Nephron (organoid): ENCODE data around the gene ATAD2B.
A peak's percentile ranks its signal among the peaks of the same experiment; 100 is the strongest.

Experiments
- H3K27ac Mint-ChIP-seq, 3 experiments: 2 replicates each; pipeline ENCODE4 v1.8.0; 2020; ENCODE audit warnings: mixed read lengths in 3 of 3, mild to moderate bottlenecking in 2 of 3, moderate library complexity in 1 of 3
- H3K27me3 Mint-ChIP-seq: 2 replicates; pipeline ENCODE4 v1.8.0; 2021; ENCODE audit warnings: low read depth, mild to moderate bottlenecking, moderate library complexity, mixed read lengths
- H3K36me3 Mint-ChIP-seq: 2 replicates; pipeline ENCODE4 v1.8.0; 2020; ENCODE audit warnings: low read depth, mixed read lengths
- H3K4me1 Mint-ChIP-seq: 2 replicates; pipeline ENCODE4 v1.8.0; 2020; ENCODE audit warnings: mixed read lengths
- H3K4me3 Mint-ChIP-seq, 3 experiments: 2 replicates each; pipeline ENCODE4 v1.8.0; 2020; ENCODE audit warnings: mild to moderate bottlenecking in 3 of 3, mixed read lengths in 3 of 3, moderate library complexity in 2 of 3
- H3K9me3 Mint-ChIP-seq: 2 replicates; pipeline ENCODE4 v1.8.0; 2020; ENCODE audit warnings: mixed read lengths
- TF ChIP-seq, protein P1 (sequence below), 3 experiments: fragments of 200-600 bp; sonication (generic); IDR thresholded peaks; one replicate each; pipeline ENCODE4 v1.5.0; 2021; ENCODE audit warnings: antibody characterized with exemption in 3 of 3; ENCODE audit not compliant: unreplicated experiment in 3 of 3

ATAD2B gene

DNA sequence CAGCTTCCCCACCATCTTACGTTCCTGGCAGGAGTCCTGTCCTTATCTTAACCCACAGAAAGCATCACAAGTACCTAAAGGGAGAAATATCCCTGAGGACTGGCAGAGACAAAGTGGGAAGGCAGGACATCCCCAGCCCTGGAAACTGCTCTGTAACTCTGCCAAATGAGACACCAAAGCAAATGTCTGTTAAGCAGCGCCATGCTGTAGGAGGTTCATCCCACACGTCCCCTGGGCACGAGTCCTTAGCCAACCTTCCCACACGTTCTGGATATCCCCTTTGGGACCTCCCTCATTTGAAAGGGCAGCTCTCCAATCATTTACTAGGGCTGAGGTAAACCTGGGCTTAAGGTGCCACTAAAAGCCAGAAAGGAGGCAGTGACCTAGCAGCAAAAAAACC, 207.2 kb downstream of the ATAD2B start:
- H3K27me3 Mint-ChIP-seq: no peaks in the 10 kb centered on the region
- TF ChIP-seq, protein P1, sequence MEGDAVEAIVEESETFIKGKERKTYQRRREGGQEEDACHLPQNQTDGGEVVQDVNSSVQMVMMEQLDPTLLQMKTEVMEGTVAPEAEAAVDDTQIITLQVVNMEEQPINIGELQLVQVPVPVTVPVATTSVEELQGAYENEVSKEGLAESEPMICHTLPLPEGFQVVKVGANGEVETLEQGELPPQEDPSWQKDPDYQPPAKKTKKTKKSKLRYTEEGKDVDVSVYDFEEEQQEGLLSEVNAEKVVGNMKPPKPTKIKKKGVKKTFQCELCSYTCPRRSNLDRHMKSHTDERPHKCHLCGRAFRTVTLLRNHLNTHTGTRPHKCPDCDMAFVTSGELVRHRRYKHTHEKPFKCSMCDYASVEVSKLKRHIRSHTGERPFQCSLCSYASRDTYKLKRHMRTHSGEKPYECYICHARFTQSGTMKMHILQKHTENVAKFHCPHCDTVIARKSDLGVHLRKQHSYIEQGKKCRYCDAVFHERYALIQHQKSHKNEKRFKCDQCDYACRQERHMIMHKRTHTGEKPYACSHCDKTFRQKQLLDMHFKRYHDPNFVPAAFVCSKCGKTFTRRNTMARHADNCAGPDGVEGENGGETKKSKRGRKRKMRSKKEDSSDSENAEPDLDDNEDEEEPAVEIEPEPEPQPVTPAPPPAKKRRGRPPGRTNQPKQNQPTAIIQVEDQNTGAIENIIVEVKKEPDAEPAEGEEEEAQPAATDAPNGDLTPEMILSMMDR (IDR thresholded peaks at IDR 0.05; ENCODE audit: unreplicated experiment in 3 of 3): no peak
- H3K4me3 Mint-ChIP-seq: no peak overlapping the region
- peaks cover 27% of the 10 kb centered on the region for H3K9me3 Mint-ChIP-seq
- H3K27ac Mint-ChIP-seq: peak overlapping the region in 1 of 3 experiments; percentile 15
- H3K36me3 Mint-ChIP-seq: peaks cover 47% of the 10 kb centered on the region
- peaks cover 17% of the 10 kb centered on the region for H3K4me1 Mint-ChIP-seq

DNA sequence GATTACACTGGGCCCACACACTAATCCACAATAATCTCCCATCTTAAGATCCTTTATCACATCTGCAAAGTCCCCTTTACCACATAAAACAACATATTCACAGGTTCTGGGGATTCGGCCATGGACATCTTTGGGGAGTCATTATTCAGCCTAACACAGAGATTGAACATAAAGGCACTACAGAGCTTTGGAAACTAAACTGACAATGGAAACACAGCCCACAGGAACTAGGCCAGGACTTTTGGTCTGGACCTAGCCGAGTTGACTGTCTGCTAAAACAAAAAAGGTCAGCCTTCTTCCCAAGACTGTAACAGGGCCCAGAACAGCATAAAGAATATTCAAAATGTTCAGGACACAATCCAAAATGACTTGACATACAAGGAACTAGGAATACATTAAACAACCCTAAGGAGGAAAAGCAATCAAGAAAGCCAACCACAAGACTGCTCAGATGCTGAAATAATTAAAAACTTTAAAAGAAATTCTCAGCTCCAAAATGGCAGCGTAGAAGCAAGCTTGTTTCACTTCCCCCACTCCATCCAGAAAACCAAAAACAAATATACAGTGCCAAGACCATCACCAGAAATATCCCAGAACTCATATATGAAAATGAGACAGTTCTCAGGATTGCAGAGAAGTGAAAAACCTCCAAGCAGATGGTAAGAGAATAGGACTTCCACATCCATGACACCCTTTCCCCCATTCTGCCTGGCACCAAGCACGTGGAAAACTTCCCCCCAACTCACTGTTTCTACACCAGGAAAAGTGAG, 207.8 kb downstream of the ATAD2B start:
- Mint-ChIP-seq H3K9me3 (peaks cover 23% of the 10 kb centered on the region), H3K4me3 (no peak overlapping the region), H3K27me3 (no peaks in the 10 kb centered on the region), H3K4me1 (peaks cover 17% of the 10 kb centered on the region), H3K27ac (peak overlapping the region in 2 of 3 experiments; percentile 2 to 15), H3K36me3 (peaks cover 42% of the 10 kb centered on the region)
- TF ChIP-seq, protein P1 (IDR thresholded peaks at IDR 0.05; ENCODE audit: unreplicated experiment in 3 of 3): no peak

DNA sequence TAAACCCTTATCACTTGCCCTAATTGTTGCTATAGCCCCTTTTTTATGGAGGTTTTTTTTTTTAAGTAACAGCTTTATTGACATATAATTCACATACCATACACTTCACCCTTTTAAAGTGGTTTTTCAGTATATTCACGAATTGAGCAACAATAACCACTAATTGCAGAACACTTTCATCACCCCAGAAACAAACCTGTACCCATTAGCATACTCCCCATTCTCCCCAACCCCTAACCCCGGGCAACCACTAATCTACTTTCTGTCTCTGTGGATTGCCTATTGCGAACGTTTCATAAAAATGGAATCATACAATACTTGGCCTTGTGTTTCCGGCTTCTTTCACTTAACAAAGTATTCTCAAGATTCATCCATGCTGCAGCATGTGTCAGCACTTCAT, 213.6 kb downstream of the ATAD2B start:
- TF ChIP-seq, protein P1 (IDR thresholded peaks at IDR 0.05; ENCODE audit: unreplicated experiment in 3 of 3): no peak
- no peaks in the 10 kb centered on the region for H3K27me3 Mint-ChIP-seq
- no peak overlapping the region for H3K4me3 Mint-ChIP-seq
- H3K9me3 Mint-ChIP-seq: no peaks in the 10 kb centered on the region
- peak overlapping the region in 1 of 3 experiments; percentile 85 for H3K27ac Mint-ChIP-seq
- peaks cover 10% of the 10 kb centered on the region for H3K4me1 Mint-ChIP-seq
- peaks cover 14% of the 10 kb centered on the region for H3K36me3 Mint-ChIP-seq

DNA sequence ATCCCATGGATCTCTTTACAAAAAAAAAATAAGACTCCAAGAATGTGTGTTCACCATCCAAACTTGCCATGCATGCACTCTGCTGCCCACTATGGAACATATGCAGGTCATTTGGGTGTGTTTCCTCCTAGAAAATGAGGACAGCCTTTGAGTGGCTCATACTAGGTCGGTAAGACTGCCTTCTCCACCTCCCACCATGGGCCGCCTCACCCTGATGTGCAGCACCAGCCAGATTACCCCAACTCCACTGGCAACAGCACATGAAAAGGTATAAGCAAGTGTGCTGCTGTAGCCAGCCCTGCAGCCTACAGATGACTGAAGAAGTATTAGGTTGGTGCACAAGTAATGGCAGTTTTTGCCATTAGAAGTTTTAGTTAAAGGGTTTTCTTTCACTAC, 214.2 kb downstream of the ATAD2B start:
- Mint-ChIP-seq H3K4me3 (no peak overlapping the region), H3K36me3 (peaks cover 20% of the 10 kb centered on the region), H3K27me3 (no peaks in the 10 kb centered on the region), H3K4me1 (peaks cover 10% of the 10 kb centered on the region), H3K9me3 (no peaks in the 10 kb centered on the region), H3K27ac (peak overlapping the region; percentile 22 to 85 (median 31))
- TF ChIP-seq, protein P1 (IDR thresholded peaks at IDR 0.05; ENCODE audit: unreplicated experiment in 3 of 3): no peak

DNA sequence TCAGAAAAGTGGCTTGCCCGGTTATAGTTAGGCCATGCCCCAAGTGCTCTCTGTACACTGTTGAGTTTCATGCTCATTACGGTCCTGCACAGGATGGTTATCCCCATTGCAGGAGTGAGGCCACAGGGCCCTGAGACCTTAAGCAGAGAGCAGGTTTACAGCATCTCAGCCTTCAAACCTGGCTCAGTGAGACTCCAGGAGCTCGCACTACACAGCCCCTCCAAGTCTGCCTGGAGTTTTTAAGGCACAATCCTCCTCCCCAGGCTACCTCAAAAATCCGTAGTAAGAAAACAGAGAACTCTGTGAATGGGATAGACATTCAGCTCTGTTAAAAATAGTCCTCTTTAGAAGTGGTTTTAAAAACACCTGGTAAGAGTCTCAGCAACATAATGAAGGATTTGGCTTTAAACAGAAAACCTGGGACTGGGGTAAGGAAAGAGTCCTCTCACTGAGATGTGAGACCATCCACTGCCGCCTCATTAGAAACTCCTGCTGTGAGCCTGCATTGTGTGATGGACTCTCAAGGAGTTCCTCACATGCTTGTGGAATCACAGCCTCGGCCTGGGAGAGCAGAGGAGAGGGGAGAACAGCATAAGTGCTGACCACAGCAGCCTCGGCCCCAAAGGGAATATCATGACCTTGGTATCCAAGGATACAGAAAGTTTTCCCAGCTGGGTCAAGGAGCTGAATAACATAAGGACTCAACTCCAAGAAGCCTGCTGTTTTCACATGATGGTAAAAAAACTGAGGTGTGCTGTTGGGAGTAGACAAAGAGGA, 214.8 kb downstream of the ATAD2B start:
- Mint-ChIP-seq H3K4me3 (no peak overlapping the region), H3K9me3 (no peaks in the 10 kb centered on the region), H3K36me3 (peaks cover 25% of the 10 kb centered on the region)

More for the DNA sequence above, 214.8 kb downstream of the ATAD2B start:
- Mint-ChIP-seq H3K27ac (peak overlapping the region; percentile 22 to 85 (median 31)), H3K4me1 (peaks cover 10% of the 10 kb centered on the region), H3K27me3 (no peaks in the 10 kb centered on the region)
- TF ChIP-seq, protein P1 (IDR thresholded peaks at IDR 0.05; ENCODE audit: unreplicated experiment in 3 of 3): no peak
